HL-60 (cell line): ENCODE data around the gene TUBB.
"Not testable (repeated sequence)": the region's sequence is repeated elsewhere in the genome, so short reads cannot be mapped to it uniquely, and the experiment has no call there.

Source experiments
- DNase-seq, 2 experiments: peaks; one replicate each; pipeline ENCODE4 v3.0.0-alpha.2; 2010 to 2020; ENCODE audit warnings: low read depth in 1 of 2, low spot score in 1 of 2
- H3K27ac ChIP-seq: fragments of 250-450 bp; sonication (Bioruptor Pico); replicated peaks from 2 replicates; pipeline ENCODE4 v1.5.1; 2020; ENCODE audit warnings: mild to moderate bottlenecking, moderate library complexity
- H3K27me3 ChIP-seq: fragments of 250-450 bp; sonication (Bioruptor Pico); 2 replicates; pipeline ENCODE4 v1.5.1; 2021; ENCODE audit warnings: mild to moderate bottlenecking, moderate library complexity; ENCODE audit not compliant: insufficient read depth, poor library complexity, severe bottlenecking
- H3K4me3 ChIP-seq: replicated peaks from 2 replicates; pipeline ENCODE4 v1.5.1; 2011; ENCODE audit warnings: mild to moderate bottlenecking, control low read depth, low read length; ENCODE audit not compliant: insufficient read depth
- GABPA ChIP-seq: IDR thresholded peaks from 2 replicates; pipeline ENCODE4 v1.6.1; 2012; ENCODE audit warnings: low read depth
- POLR2AphosphoS5 ChIP-seq: IDR thresholded peaks from 2 replicates; pipeline ENCODE4 v1.6.1; 2012; ENCODE audit warnings: low read depth
- SPI1 ChIP-seq: IDR thresholded peaks from 2 replicates; pipeline ENCODE4 v1.6.1; 2012; ENCODE audit warnings: low read depth, mild to moderate bottlenecking, borderline replicate concordance
- TF ChIP-seq, protein P1 (sequence below): IDR thresholded peaks from one replicate; pipeline ENCODE4 v1.5.1; 2011; ENCODE audit warnings: low read length, control low read depth, inconsistent platforms; ENCODE audit not compliant: insufficient read depth
- TF ChIP-seq, protein P2 (sequence below): IDR thresholded peaks from 2 replicates; pipeline ENCODE4 v1.6.1; 2012; ENCODE audit warnings: low read depth; ENCODE audit not compliant: insufficient replicate concordance

Gene TUBB

DNA sequence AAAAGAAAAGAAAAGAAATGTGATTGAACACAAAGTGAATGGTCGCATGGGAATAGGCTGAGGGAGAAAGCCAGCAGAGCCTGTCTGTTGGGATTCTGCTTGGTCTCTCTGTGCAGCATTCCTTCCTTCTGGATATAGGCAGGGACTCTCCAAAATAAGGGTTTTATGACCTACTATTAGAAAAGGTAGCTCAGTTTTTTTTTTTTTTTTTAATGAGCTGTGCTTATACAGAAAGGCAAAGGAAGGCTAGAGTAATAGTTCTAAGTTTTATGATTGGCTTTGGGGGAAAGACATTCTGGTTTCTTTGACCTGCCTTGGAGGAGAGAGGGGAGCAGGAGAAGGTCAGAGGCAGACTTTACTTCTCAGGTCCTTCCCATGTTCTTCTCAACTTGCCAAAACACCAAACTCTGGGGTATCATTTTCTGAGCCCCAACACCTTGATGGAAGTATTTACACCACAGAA, 43.0 kb downstream of the TUBB start:
- H3K27ac ChIP-seq: no peak overlapping the region
- TF ChIP-seq POLR2AphosphoS5: no peak
- no peak for TF ChIP-seq GABPA
- TF ChIP-seq, protein P1, sequence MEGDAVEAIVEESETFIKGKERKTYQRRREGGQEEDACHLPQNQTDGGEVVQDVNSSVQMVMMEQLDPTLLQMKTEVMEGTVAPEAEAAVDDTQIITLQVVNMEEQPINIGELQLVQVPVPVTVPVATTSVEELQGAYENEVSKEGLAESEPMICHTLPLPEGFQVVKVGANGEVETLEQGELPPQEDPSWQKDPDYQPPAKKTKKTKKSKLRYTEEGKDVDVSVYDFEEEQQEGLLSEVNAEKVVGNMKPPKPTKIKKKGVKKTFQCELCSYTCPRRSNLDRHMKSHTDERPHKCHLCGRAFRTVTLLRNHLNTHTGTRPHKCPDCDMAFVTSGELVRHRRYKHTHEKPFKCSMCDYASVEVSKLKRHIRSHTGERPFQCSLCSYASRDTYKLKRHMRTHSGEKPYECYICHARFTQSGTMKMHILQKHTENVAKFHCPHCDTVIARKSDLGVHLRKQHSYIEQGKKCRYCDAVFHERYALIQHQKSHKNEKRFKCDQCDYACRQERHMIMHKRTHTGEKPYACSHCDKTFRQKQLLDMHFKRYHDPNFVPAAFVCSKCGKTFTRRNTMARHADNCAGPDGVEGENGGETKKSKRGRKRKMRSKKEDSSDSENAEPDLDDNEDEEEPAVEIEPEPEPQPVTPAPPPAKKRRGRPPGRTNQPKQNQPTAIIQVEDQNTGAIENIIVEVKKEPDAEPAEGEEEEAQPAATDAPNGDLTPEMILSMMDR: no peak
- TF ChIP-seq, protein P2, sequence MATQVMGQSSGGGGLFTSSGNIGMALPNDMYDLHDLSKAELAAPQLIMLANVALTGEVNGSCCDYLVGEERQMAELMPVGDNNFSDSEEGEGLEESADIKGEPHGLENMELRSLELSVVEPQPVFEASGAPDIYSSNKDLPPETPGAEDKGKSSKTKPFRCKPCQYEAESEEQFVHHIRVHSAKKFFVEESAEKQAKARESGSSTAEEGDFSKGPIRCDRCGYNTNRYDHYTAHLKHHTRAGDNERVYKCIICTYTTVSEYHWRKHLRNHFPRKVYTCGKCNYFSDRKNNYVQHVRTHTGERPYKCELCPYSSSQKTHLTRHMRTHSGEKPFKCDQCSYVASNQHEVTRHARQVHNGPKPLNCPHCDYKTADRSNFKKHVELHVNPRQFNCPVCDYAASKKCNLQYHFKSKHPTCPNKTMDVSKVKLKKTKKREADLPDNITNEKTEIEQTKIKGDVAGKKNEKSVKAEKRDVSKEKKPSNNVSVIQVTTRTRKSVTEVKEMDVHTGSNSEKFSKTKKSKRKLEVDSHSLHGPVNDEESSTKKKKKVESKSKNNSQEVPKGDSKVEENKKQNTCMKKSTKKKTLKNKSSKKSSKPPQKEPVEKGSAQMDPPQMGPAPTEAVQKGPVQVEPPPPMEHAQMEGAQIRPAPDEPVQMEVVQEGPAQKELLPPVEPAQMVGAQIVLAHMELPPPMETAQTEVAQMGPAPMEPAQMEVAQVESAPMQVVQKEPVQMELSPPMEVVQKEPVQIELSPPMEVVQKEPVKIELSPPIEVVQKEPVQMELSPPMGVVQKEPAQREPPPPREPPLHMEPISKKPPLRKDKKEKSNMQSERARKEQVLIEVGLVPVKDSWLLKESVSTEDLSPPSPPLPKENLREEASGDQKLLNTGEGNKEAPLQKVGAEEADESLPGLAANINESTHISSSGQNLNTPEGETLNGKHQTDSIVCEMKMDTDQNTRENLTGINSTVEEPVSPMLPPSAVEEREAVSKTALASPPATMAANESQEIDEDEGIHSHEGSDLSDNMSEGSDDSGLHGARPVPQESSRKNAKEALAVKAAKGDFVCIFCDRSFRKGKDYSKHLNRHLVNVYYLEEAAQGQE: no peak
- TF ChIP-seq SPI1: no peak
- no peak for DNase-seq

DNA sequence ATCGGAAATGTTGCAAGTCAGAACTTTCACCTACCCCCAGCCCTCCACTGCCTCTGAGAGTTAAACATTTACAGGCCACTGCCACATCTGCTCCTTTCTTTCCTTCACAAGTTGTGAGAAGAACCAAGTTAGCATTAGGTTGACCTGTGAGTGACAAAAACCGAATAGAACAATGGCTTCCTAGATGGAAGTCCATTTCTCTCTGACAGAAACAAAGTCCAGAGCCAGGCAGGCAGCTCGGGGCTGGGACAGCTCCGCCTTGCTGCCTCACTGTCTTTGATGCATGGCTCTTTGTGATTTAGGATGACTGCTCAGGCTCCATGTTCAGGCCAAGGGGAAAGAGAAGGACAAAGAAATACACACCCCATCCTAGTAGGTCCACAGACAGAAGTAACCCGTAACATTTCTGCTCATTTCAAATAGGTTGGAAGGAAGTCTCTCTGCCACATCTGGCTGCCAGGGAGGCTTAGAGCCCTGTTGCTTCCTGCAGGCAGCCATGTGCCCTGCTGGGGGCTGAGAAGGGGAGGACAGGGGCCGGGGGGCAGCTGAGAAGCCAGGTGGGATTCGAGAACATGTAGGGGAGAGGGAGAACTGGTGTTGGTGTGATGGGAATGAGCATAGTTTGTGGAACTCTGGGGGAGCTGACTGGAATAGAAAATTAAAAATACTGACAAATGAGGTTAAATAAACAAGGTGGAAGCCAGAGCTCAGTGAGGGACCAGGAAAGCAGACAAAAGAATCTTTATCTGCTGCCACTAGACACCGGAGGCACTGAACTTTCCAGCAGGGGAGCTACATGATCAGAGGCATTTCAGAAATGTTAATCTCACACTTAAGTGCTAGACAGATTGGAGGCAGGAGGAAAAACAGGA, 43.7 kb downstream of the TUBB start:
- DNase-seq: no peak
- no peaks in the 10 kb centered on the region for H3K27me3 ChIP-seq
- H3K27ac ChIP-seq: no peak overlapping the region; the same call in 1 of the 2 replicates
- no peak overlapping the region for H3K4me3 ChIP-seq
- TF ChIP-seq SPI1 (no peak; the same call in 1 of the 2 replicates), GABPA (no peak), POLR2AphosphoS5 (no peak)
- TF ChIP-seq, protein P1: no peak
- TF ChIP-seq, protein P2: no peak

More for the DNA sequence above, 43.0 kb downstream of the TUBB start:
- H3K4me3 ChIP-seq: no peak overlapping the region
- H3K27me3 ChIP-seq: no peaks in the 10 kb centered on the region

DNA sequence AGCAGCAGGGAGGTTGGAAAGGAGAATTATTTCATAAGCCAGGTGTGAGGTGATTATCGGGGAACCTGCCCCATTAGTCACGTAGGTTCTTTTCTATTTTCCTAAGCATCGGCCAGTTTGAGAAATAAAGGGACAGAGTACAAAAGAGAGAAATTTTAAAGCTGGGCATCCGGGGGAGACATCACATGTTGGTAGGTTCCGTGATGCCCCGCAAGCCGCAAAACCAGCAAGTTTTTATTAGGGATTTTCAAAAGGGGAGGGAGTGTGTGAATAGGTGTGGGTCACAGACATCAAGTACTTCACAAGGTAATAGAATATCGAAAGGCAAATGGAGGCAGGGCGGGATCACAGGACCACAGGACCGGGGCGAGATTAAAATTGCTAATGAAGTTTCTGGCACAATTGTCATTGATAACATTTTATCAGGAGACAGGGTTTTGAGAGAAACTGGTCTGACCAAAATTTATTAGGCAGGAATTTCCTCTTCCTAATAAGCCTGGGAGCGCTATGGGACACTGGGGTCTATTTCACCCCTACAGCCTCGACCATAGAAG, 44.4 kb downstream of the TUBB start:
- H3K4me3 ChIP-seq, DNase-seq, H3K27me3 ChIP-seq, H3K27ac ChIP-seq: not testable (repeated sequence)

DNA sequence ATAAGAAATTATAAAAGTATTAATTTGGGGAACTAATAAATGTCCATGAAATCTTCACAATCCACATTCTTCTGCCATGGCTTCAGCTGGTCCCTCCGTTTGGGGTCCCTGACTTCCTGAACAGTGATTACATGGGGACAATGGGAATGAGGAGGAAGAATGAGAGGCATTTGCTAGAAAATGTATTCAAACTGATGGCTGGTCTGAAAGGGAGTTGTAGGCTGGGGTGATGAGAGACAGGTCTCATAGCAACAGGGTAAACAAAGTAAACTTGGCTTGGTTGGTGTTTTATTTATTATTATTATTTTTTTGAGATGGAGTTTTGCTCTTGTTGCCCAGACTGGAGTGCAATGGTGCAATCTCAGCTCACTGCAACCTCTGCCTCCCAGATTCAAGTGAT, 45.3 kb downstream of the TUBB start:
- not testable (repeated sequence) for DNase-seq, H3K4me3 ChIP-seq, H3K27me3 ChIP-seq, H3K27ac ChIP-seq
